ENCODE results near the gene IGFBP2.

GRCh38 chr2:216665717-216666116, 32.5 kb downstream of the IGFBP2 start:
- TF ChIP-seq ZNF282 (IDR thresholded peaks at IDR 0.05; ENCODE audit: partially characterized antibody) (no peak), EED (CRISPR knock-in tag; IDR thresholded peaks at IDR 0.05) (no peak), CTCF (CRISPR knock-in tag; IDR thresholded peaks at IDR 0.05) (peak; percentile 33), SMAD1 (CRISPR knock-in tag; IDR thresholded peaks at IDR 0.05; ENCODE audit: borderline replicate concordance, low read depth) (no peak), ZNF782 (CRISPR knock-in tag; IDR thresholded peaks at IDR 0.05; ENCODE audit: borderline replicate concordance) (no peak), EP300 (IDR thresholded peaks at IDR 0.05; ENCODE audit: low read depth in 2 of 2, low read length in 2 of 2) (no peak), EP300 (CRISPR knock-in tag; IDR thresholded peaks at IDR 0.05; ENCODE audit: borderline replicate concordance) (no peak)
